Measurements from ENCODE around the gene TNIK.

- TF ChIP-seq CTCF (IDR thresholded peaks at IDR 0.05; ENCODE audit: low read depth, low read length, missing input control) (no peak), RAD21 (IDR thresholded peaks at IDR 0.05) (no peak), SP1 (IDR thresholded peaks at IDR 0.05) (no peak), TAF1 (conservative IDR thresholded peaks at IDR 0.05) (no peak)
These were observed 270.7 kb downstream of the TNIK start for GRCh38 chr3:171189394-171190080.
